Astrocyte (in vitro differentiated cells and primary cell): ENCODE data around the gene EVI5L. TPM values are rescaled to one million over a fixed set of nuclear protein-coding genes. Genes with fewer than 3 reads are reported as not detected.

Experiments
- DNase-seq: peaks from one replicate; pipeline ENCODE4 v3.0.0-alpha.2; 2010; ENCODE audit warnings: low read depth
- FAIRE-seq: peaks from 2 replicates; lab custom pipeline; 2011; peaks lifted over from hg19 to GRCh38; lab: Jason Lieb, UNC
- H2AFZ ChIP-seq: 2 replicates; pipeline ENCODE4 v1.6.0; 2012; ENCODE audit warnings: low read depth, low read length, inconsistent platforms
- H3K27ac ChIP-seq: 2 replicates; pipeline ENCODE4 v1.5.1; 2011; ENCODE audit warnings: low read depth, low read length, inconsistent platforms
- H3K27me3 ChIP-seq: 2 replicates; pipeline ENCODE4 v1.6.0; 2011; ENCODE audit warnings: low read length, inconsistent platforms; ENCODE audit not compliant: insufficient read depth
- H3K36me3 ChIP-seq: 2 replicates; pipeline ENCODE4 v1.5.1; 2011; ENCODE audit warnings: low read length, inconsistent platforms; ENCODE audit not compliant: insufficient read depth
- H3K4me1 ChIP-seq: 2 replicates; pipeline ENCODE4 v1.5.1; 2011; ENCODE audit warnings: low read length, inconsistent platforms; ENCODE audit not compliant: insufficient read depth
- H3K4me2 ChIP-seq: 2 replicates; pipeline ENCODE4 v1.6.0; 2012; ENCODE audit warnings: low read length, inconsistent platforms
- H3K4me3 ChIP-seq: 2 replicates; pipeline ENCODE4 v1.5.1; 2011; ENCODE audit warnings: low read depth, mild to moderate bottlenecking, low read length, inconsistent platforms; ENCODE audit not compliant: insufficient read depth
- H3K79me2 ChIP-seq: 2 replicates; pipeline ENCODE4 v1.6.0; 2012; ENCODE audit warnings: mild to moderate bottlenecking, low read length, inconsistent platforms; ENCODE audit not compliant: insufficient read depth
- H3K9ac ChIP-seq: 2 replicates; pipeline ENCODE4 v1.6.0; 2012; ENCODE audit warnings: mild to moderate bottlenecking, low read length, inconsistent platforms
- H3K9me3 ChIP-seq: 2 replicates; pipeline ENCODE4 v1.5.1; 2012; ENCODE audit warnings: low read depth, mild to moderate bottlenecking, low read length, inconsistent platforms; ENCODE audit not compliant: insufficient read depth
- H4K20me1 ChIP-seq: 2 replicates; pipeline ENCODE4 v1.6.0; 2012; ENCODE audit warnings: low read length, inconsistent platforms; ENCODE audit not compliant: insufficient read depth
- H3K27ac Mint-ChIP-seq: one replicate; pipeline ENCODE4 v1.8.0; 2021; ENCODE audit warnings: mild to moderate bottlenecking, mixed read lengths; ENCODE audit not compliant: unreplicated experiment
- H3K27me3 Mint-ChIP-seq: one replicate; pipeline ENCODE4 v1.8.0; 2021; ENCODE audit warnings: low read depth, mixed read lengths; ENCODE audit not compliant: unreplicated experiment
- H3K36me3 Mint-ChIP-seq: one replicate; pipeline ENCODE4 v1.8.0; 2021; ENCODE audit warnings: low read depth, mixed read lengths; ENCODE audit not compliant: unreplicated experiment
- H3K4me1 Mint-ChIP-seq: one replicate; pipeline ENCODE4 v1.8.0; 2021; ENCODE audit warnings: low read depth, mixed read lengths; ENCODE audit not compliant: unreplicated experiment
- H3K4me3 Mint-ChIP-seq: one replicate; pipeline ENCODE4 v1.8.0; 2021; ENCODE audit warnings: mild to moderate bottlenecking, moderate library complexity, mixed read lengths; ENCODE audit not compliant: unreplicated experiment
- H3K9me3 Mint-ChIP-seq: one replicate; pipeline ENCODE4 v1.8.0; 2021; ENCODE audit warnings: mild to moderate bottlenecking, mixed read lengths; ENCODE audit not compliant: unreplicated experiment
- EZH2 ChIP-seq: IDR thresholded peaks from 2 replicates; pipeline ENCODE4 v1.6.1; 2012; ENCODE audit warnings: mild to moderate bottlenecking, low read length, inconsistent platforms; ENCODE audit not compliant: insufficient read depth
- total RNA-seq: library from RNA; stranded (reverse); gene quantifications from 2 replicates; pipeline ENCODE4 v1.2.1, GENCODE V29; 2021
- TF ChIP-seq, protein P1 (sequence below): IDR thresholded peaks from 2 replicates; pipeline ENCODE4 v1.5.1; 2011; ENCODE audit warnings: low read depth, mild to moderate bottlenecking, inconsistent platforms, low read length, moderate library complexity; ENCODE audit not compliant: insufficient read depth

The EVI5L gene
- total RNA-seq, 1 donor from 2014 or later: 22.1 TPM

DNA sequence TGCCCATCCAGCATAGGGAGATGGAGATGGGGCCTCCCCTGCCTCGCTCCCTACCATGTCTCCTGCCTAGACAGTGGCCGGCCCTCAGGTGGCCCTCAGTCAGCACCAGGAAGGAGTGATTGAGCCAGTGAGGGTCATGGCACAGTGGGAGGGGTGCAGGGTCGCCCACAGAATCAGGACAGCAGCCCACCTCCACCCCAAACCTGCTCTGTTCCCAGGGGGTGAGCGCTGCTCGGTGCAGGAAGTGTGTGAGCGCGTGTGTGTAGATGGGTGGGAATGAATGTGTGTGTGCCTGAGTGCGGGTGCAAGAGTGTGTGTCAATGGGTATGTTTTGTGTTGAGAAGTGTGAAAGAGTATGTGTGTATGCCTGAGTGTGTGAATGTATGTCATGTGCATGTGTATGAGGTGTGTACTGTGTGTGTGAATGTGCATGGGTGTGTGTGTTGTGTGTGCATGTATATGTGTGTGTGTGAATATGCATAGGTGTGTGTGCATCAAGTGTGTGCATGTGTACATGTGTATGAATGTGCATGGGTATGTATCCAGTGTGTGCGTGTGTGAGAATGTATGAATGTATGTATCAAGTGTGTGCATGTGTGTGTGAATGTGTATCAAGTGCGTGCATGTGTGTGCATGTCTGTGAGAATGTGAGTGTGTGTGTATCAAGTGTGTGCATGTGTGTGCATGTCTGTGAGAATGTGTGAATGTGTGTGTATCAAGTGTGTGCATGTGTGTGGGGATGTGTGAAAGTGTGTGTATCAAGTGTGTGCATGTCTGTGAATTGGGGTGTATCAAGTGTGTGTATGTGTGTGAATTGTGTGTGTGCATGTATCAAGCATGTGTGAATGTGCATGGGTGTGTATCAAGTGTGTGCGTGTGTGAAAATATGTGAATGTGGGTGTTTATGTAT lies 12.0 kb downstream of the EVI5L start:
- Histone ChIP-seq H3K9me3 (no peaks in the 10 kb centered on the region), H3K9ac (no peak overlapping the region), H3K4me1 (peaks cover 8% of the 10 kb centered on the region), H3K4me2 (no peak overlapping the region), H3K27ac (no peak overlapping the region), H2AFZ (no peak overlapping the region), H3K79me2 (peaks cover 9% of the 10 kb centered on the region), H4K20me1 (peaks cover 44% of the 10 kb centered on the region), H3K27me3 (no peaks in the 10 kb centered on the region), H3K4me3 (no peak overlapping the region), H3K36me3 (no peaks in the 10 kb centered on the region)
- no peak for TF ChIP-seq EZH2
- TF ChIP-seq, protein P1, sequence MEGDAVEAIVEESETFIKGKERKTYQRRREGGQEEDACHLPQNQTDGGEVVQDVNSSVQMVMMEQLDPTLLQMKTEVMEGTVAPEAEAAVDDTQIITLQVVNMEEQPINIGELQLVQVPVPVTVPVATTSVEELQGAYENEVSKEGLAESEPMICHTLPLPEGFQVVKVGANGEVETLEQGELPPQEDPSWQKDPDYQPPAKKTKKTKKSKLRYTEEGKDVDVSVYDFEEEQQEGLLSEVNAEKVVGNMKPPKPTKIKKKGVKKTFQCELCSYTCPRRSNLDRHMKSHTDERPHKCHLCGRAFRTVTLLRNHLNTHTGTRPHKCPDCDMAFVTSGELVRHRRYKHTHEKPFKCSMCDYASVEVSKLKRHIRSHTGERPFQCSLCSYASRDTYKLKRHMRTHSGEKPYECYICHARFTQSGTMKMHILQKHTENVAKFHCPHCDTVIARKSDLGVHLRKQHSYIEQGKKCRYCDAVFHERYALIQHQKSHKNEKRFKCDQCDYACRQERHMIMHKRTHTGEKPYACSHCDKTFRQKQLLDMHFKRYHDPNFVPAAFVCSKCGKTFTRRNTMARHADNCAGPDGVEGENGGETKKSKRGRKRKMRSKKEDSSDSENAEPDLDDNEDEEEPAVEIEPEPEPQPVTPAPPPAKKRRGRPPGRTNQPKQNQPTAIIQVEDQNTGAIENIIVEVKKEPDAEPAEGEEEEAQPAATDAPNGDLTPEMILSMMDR: no peak
- Mint-ChIP-seq H3K36me3 (peaks cover 4% of the 10 kb centered on the region), H3K4me1 (peaks cover 2% of the 10 kb centered on the region), H3K27me3 (no peaks in the 10 kb centered on the region), H3K27ac (no peak overlapping the region), H3K9me3 (no peaks in the 10 kb centered on the region), H3K4me3 (no peak overlapping the region)
- FAIRE-seq (no peak), DNase-seq (no peak)

DNA sequence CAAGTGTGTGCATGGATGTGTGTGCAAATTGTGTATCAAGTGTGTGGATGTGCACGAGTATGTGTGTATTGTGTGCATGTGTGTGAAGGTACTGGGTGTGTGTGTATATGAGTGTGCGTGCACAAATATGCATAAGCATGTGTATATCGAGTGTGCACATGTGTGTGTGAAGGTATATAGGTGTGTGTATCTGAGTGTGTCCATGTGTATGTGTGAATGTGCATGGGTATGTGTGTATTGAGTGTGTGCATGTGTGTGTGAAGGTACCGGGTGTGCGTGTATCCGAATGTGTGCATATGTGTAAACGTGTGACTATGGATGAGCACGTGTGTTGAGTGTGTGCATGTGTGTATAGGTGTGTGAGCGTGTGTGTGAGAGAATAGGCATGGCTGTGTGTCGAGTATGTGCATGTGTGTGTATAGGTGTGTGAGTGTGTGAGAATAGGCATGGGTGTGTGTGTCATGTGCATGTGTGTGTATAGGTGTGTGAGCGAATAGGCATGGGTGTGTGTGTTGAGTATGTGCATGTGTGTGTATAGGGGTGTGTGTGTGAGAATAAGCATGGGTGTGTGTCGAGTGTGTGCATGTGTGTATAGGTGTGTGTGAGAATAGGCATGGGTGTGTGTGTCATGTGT lies 12.8 kb downstream of the EVI5L start:
- no peak overlapping the region for H3K27ac ChIP-seq
- Mint-ChIP-seq H3K36me3 (peaks cover 4% of the 10 kb centered on the region), H3K27ac (no peak overlapping the region), H3K4me1 (peaks cover 2% of the 10 kb centered on the region), H3K4me3 (no peak overlapping the region), H3K27me3 (no peaks in the 10 kb centered on the region), H3K9me3 (no peaks in the 10 kb centered on the region)
- no peak overlapping the region for H3K4me2 ChIP-seq
- DNase-seq: no peak
- peaks cover 44% of the 10 kb centered on the region for H4K20me1 ChIP-seq
- no peak overlapping the region for H3K4me3 ChIP-seq
- FAIRE-seq: peak; percentile 58
- no peak overlapping the region for H2AFZ ChIP-seq
- no peaks in the 10 kb centered on the region for H3K9me3 ChIP-seq
- TF ChIP-seq, protein P1: no peak
- no peak for TF ChIP-seq EZH2
- H3K79me2 ChIP-seq: peaks cover 9% of the 10 kb centered on the region
- H3K36me3 ChIP-seq: no peaks in the 10 kb centered on the region
- H3K4me1 ChIP-seq: peaks cover 3% of the 10 kb centered on the region
- no peak overlapping the region for H3K9ac ChIP-seq
- H3K27me3 ChIP-seq: no peaks in the 10 kb centered on the region
